Jurkat, Clone E6-1 (cell line): ENCODE measurements around the gene AKAP6.

ENCODE experiments used
- DNase-seq: peaks from one replicate; pipeline ENCODE4 v3.0.0-alpha.2; 2011; ENCODE audit warnings: low read depth, low spot score
- H3K4me3 ChIP-seq: 2 replicates; pipeline ENCODE4 v1.5.1; 2011; ENCODE audit warnings: mild to moderate bottlenecking, low read length, control low read depth, moderate library complexity

Gene AKAP6

DNA sequence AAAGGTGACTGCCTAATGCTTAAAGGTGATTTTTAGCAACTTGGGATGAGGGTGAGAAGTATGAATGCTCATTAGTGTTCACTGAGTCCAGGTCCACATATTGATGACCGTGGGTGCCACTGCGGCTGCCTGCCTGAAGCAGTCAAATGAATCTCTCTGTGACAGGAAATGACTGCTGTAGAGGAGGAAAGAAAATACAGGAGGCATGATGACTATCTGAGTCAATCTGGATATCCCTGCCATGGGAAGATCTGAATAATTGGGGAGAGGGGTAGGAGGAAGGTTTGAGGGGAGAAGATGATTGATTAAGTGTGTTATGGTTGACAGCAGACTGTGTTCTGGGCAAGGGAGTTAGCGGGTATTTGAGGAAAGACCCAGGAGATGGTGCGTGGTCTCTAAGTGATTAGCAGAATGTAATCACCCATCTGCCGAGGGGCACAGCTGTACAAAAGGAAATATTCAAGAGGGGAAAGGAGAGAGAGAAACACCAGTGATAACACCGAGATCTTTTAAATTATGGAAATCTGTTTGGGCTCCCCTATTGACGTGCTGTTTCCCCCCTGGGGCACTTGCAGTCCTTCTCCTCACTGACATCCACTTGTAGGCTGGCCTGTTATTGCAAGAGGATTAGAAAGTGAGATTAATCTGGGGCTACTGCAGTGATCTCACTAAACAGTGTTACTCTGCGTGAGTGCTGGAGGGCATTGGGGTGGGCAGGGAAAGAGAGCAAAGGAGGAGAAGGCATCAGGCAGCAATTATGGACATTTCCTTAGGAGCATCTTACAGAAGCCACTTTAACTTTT is 97.7 kb downstream of the AKAP6 start:
- no peak overlapping the region for H3K4me3 ChIP-seq
- DNase-seq, result no peak

DNA sequence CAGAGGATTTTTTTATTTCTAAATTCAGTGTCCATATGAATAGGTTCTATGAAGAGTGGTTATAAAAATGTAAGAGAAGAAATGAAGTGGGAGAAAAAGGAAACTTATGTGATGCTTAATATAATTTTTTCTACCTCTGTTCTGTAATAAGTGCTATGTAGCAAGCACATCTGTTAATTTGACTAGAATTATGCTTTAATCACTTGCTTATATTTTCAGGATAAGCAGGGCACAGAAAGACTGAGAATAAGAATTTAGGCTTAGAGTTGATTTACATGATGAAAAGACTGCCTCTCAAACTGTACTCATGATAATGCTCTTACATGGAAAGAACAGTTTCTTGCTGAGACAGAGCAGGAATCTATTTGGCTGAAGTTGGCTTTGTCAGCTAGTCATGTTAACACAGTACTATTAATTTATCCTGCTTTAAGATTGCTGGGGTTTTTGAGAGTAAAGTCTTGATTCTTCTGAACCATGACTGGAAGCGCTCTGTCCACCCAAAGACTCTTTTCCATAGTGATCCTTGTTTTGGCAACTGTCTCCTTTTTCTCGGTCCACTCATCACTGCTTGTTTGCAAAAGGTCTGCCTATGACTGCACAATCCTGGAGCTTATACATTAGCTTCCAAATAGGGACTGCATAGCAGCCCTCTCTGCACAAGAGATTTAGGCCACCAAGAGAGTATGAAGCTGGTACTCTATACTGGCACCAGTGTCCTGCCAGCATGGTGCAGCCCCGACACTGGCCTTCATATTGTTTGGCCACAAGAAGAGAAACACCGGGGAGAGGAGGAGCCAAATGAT is 98.8 kb downstream of the AKAP6 start:
- DNase-seq, result no peak
- no peak overlapping the region for H3K4me3 ChIP-seq

DNA sequence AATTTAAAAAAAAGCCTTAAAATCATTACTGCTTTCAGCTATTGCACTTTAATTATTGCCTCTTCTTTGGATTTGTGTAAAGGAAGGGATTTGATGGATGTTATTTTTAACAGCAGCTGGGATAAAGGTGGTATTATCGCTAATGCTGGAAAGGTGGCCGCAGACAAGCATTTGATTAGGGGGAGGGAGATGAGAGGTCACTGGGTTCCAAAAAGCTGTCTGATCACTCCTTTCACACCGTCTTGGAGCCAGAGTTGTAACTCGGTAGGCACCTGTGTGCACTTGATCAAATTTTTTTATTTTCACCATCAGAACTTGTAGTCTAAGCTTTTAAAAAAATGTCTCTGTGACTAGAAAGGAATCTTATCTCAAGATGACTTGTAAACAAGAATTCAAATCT is 99.8 kb downstream of the AKAP6 start:
- no peak overlapping the region for H3K4me3 ChIP-seq
- DNase-seq, result no peak

DNA sequence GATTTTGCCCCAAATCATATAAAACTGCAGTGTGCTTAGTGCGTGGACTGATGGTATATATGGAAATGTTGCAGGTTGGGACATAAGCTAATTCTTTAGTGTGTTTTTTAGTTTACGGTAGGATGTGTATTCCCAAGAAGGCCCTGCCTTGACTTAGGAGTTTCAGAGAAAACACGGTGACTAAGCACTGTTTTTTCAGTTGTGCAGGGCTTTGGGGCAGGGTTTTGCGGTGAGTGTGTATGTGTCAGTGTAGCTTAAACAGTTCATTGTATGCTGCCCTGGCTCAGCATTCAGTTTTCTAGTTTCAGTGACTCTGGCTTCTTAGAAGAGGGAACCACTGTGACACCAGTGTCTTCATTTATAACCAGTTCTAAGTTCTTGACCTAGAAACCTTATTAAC is 101.2 kb downstream of the AKAP6 start:
- no peak for DNase-seq
- H3K4me3 ChIP-seq, result no peak overlapping the region

DNA sequence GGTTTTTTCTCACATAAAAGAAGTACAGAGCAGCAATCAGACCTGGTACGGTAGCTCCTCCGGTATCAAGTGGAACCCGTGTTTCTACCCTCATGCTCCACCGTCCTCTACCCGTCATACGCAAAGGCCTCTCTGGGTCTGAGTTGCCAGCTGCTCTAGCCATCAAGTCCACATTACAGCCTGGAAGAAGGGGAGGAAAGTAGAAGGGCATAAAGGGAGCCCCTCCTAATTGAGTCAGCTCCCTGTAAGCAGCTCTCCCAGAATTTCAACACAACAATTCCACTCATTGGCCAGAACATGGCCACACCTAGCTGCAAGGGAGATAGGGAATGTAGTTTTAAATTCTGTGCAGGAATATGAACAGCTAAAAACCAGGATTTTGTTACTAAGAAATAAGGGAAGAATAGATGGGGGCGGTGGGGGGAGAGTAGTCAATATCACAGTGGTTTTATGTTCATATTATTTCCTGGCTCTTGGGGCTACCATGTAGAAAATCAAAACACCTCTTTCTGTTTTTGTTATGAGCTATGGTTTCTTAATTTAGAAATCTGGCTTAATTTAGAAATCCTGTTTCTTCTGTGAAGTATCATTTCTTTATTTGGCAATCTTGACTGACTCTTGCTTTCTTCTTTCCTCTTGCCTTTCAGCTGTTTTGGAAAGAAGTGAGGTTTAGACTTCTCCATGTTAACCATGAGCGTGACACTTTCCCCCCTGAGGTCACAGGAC is 103.9 kb downstream of the AKAP6 start:
- H3K4me3 ChIP-seq, result no peak overlapping the region
- no peak for DNase-seq

DNA sequence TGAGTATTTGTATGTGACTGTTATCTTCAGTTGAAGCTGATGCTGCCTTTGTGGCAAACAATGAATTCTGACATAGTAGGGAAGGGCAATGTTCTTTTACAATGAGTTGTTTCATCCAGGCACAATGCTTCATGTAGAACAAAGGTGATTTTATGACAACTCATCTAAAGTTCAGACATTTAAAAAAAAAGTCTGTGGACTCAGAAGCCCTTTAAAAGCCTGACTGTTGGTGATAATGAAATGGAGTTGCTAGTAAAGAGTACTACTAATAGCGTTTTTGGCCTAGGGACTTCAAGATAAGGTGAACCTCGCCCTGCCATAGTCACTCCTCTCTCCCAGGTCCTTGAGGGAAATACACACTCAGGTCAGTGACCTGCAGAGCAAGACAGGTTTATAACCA is 105.1 kb downstream of the AKAP6 start:
- H3K4me3 ChIP-seq, result no peak overlapping the region
- DNase-seq, result no peak

DNA sequence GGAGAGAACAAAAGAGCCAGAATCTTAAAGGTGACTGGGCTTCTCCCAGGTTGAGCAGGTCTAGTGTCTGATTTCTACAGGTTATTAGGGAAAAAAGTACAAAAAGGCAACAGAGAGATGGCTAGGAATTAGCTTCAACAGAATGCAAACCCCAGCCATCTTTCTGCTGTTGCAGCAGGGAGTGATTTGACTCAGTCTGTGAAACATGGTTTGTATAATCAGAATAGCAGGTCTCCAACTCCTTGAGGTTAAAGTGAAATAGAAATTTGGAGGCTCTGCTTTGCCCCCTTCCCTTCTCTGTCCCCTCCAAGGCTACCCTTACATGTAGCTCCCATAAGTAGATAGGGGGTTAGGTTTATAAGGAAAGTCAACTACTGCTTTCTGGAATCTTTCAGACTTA is 105.8 kb downstream of the AKAP6 start:
- no peak overlapping the region for H3K4me3 ChIP-seq
- DNase-seq, result no peak

DNA sequence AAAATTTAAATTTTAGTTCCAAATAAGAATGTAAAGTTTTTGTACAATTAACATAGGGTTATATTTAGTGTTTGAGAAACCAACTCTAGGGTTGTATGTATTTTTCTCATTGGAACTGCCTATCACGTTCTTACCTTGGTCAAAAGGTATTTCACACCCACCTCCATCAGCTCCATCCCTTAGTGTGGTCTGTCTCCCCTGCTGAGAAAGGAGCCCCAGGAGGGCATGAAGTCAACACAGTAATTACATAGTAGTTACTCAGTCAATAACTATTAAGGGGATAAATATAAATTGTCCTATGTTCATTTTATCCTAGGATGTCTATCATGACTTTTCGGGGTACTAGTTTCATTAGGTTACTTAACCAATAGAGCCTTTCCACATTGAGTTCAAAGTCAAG is 106.3 kb downstream of the AKAP6 start:
- no peak for DNase-seq
- no peak overlapping the region for H3K4me3 ChIP-seq

DNA sequence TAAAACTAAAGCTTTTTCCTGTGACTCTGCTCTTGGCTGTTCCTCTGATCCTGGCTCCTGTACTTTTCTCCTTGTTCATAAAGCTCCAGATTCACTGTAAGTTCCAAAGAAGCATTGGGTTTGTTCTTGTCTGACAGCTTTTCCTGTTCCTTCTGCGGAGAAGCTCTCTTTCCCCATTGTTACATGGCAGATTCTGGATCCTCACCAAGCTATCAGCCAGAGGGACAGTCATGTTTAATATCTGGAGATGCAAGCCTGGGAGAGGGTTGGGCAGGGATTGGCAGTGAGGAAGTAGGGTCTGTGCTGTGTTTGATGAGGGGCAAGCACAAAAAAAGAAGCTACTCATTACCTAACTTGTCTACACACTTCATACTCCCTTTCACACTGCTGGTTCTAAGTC is 107.9 kb downstream of the AKAP6 start:
- H3K4me3 ChIP-seq, result no peak overlapping the region
- no peak for DNase-seq

DNA sequence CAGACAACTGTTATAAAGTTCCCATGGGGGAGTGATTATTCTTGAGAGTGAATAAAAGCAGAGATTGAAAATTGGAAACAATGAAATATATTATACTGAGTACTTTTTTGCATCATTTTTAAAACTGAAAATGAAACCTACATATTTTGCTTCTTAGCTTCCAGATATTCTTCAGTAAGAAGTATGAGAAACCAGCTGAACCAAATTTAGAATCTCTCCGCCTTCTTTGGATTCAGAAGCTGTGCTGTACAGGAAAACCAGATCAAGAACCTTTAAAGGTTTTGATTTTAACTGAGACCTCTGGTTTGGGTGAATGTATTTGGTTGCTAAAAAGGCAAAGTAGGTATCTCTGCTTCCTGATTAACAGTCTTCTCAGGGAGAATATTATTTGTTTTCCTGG is 109.4 kb downstream of the AKAP6 start:
- no peak overlapping the region for H3K4me3 ChIP-seq
- no peak for DNase-seq

DNA sequence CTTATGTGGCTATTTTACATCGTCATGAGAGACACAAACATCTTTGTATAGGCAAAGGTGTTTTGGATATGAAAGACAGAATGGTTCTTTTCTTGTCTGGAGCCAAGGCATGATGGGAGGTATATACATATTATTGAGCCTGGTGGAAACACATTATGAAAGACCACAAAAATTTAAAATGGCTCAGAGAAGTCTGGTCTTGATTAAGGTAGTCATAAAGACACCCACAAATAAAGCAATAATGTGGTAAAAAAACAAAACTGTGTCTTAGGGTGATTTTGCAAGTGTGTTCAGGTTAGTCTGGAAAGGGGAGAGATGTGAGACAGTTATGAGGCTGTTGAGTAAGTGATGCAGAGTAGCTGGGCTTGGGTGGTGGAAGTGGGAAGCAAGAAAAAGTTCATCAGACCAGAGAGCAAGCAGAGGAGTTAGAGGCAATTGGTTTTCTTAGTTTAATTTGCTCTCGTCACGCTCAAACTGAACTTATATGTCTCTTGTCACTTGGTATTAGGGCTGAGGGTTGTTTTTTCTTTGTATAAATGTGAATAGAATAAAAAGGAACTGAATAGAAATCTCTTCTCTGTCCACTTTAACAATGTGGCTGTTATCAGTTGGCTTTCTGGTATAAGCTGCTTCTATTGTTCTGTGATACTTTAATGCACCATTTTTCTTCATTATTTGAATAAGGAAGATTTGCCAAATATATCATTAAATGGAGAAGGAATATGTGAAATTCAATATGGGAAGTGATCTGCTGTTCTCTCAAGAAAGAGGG is 115.0 kb downstream of the AKAP6 start:
- DNase-seq, result no peak

DNA sequence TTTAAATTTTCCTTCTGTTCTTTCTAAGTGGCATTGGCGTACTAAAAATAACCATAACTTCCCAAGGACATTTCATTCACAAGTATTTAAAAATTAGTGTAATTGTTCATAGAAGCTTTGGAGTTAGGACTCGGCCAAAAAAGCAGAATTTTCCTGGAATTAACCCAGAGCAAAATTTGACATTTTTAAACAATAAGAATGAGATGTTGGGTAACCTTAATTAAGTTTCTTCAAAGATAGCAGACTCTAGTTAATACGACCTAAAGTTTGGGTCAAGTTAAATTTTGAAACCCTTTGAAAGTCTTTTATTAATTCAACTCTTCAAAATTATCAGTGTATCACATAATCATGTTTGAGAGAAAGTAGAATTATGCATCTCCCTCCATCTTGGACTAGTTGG is 118.3 kb downstream of the AKAP6 start:
- H3K4me3 ChIP-seq, result no peak overlapping the region
- DNase-seq, result no peak

More for the DNA sequence above, 115.0 kb downstream of the AKAP6 start:
- no peak overlapping the region for H3K4me3 ChIP-seq

DNA sequence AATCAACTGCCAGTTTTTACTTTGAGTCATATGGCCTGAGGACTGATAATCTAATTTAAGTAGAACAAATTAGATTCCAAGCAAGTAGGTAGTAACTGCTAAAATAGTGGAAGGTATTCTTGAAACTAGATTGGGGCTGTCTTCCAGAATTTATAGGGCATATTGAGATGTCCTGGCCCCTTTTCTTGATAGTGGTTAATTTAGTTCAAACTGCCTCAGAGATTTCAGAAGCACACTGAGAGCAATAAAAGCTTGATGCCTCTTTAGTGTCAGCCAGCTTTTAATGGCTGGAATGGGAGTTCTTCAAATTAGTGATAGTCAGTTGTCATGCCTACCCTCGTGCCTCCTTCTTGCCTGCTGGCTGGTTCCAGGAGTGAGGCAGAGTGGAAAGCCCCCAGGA is 120.5 kb downstream of the AKAP6 start:
- no peak overlapping the region for H3K4me3 ChIP-seq
- DNase-seq, result no peak

DNA sequence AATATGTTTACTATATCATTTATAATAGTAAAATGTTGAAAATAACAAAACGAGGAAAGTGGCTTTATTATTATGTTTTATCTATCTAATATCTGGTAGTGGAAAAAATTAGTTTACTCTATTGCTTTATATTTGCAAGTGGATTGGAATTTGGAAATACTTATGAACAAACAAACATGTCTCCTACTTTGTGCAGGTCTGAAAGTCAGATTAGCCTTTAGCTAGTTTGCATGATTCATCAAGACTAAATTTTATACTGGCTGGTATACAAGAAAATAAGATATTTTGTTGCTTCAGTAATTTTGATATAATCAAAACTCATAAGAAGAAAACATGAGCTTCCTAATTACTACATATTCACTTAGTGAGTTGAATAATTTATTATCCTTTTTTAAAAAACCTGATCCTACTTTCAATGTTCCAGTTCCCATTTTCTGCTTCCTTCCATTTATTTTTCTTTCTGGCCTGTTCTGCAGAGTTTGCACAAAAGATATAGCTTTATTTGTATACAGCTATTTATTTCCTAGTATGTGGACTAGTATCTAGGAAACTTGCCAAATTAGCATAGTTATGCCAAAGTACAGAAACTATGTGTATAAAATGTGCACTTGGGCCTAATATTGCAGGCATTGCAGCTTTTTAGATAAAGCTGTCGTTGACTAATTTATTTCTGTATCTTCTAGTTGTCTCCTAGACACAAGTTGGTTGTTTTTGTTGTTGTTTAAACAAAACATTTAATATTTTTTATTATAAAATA is 122.0 kb downstream of the AKAP6 start:
- no peak for DNase-seq

DNA sequence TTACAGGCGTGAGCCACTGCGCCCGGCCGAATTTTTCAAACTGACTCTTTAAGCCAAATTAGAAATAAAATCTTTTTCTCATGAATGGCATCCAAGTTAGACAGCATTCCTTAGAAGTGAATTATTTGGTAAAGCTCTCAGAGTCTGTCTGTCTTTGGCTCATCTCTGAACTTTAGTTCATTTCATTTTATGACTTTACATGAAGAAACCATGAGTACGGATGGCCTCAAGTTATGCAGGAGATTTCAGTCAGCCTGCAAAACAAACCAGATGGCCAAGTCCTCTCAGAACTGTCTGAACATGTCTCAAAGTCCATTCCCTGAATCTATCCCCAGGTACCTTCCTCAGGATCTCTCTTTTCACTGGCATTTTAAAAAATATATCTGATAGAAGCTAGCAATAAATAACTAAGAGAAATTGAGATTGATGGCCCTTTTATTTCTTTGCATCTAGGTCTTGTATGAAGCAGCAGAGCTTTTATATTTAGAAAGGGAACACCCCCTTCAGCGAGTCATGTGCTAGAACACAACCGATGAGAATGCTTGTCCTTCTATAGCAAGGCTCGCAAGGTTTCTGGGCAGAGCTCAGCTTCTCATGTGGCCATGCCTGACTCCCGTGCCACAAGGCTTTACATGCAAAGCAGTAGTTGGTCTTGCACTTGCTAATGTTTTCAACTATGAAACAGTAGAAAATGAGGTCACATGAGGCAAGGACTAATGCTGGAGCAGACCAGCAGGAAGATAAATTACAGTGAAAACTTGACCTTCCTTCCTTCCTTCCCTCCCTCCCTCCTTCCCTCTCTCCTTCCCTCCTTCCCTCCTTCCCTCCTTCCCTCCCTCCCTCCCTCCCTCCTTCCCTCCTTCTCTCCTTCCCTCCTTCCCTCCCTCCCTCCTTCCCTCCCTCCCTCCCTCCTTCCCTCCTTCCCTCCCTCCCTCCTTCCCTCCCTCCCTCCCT is 125.0 kb downstream of the AKAP6 start:
- no peak overlapping the region for H3K4me3 ChIP-seq
- DNase-seq, result no peak

More for the DNA sequence above, 122.0 kb downstream of the AKAP6 start:
- H3K4me3 ChIP-seq, result no peak overlapping the region

DNA sequence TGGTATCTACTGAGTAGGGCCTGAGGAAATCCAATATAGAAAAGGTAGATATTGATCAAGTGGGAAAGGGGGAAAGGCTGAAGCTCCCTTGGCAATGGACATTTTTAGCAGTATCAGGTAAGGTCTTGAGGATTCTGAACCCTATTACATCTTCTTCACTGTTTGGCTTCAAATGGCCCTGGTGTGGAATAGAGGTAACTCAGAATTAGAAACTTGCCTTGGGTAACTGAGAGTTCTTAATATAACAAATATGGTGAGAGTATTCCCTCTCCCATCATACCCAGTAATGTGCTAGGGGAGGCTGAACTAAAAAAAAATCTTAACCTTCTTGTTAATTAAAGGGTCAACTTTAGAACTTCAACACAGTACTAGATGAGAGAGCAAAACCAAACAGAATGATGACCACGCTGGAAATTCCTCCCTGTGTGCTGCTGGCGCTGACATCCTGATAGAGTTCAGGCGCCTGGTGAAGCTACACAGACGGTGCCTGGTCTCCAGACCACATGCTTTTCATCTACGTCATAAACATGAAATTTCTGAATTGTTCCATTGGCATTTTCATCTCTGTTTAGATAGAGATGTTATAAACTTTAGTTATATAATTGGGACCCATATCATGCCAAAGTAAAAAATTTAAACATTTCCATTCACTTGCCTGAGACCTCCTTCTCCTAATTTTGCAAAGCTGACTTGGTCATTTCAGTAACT is 128.3 kb downstream of the AKAP6 start:
- DNase-seq, result no peak
- no peak overlapping the region for H3K4me3 ChIP-seq

DNA sequence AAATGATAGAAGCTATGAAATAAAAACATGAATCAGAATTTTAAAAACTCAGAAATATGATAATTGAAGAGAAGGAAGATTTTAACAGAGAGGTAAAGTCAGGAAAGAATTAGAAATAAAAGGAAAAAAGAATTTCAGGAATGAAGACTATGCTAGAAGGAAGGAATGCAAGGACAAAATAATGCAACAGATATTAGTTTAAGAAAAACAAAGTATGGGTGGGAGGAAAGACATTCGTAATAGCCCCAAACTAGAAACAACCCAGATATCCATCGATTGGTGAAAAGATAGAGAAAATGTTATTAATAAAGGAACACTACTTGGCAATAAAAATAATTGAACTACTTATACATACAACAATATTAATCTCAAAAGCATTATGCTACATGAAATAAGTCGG is 129.6 kb downstream of the AKAP6 start:
- no peak for DNase-seq
- no peak overlapping the region for H3K4me3 ChIP-seq
